HepG2 (cell line): ENCODE results near the gene ACYP2. TPM values are rescaled to one million over a fixed set of nuclear protein-coding genes. Genes with fewer than 3 reads are reported as not detected.

ENCODE experiments used
- ATM ChIP-seq: fragments of 450-650 bp; IDR thresholded peaks from 2 replicates; pipeline ENCODE4 v1.7.1; 2017; ENCODE audit warnings: mild to moderate bottlenecking, borderline replicate concordance
- E2F5 ChIP-seq: sonication (generic); formaldehyde crosslinking; conservative IDR thresholded peaks from 2 replicates; pipeline ENCODE4 v1.4.0; 2020; ENCODE audit warnings: missing genetic modification reagents
- IRX3 ChIP-seq: sonication (generic); formaldehyde crosslinking; IDR thresholded peaks from 2 replicates; pipeline ENCODE4 v1.8.1; 2023; ENCODE audit warnings: mild to moderate bottlenecking, low read depth, missing genetic modification reagents, borderline replicate concordance
- KLF12 ChIP-seq: sonication (generic); formaldehyde crosslinking; IDR thresholded peaks from 2 replicates; pipeline ENCODE4 v1.4.0; 2020; ENCODE audit warnings: missing genetic modification reagents, borderline replicate concordance
- MED8 ChIP-seq: sonication (generic); formaldehyde crosslinking; IDR thresholded peaks from 2 replicates; pipeline ENCODE4 v1.8.1; 2023; ENCODE audit warnings: mild to moderate bottlenecking, missing genetic modification reagents; ENCODE audit not compliant: insufficient replicate concordance
- MNT ChIP-seq: fragments of 450-650 bp; IDR thresholded peaks from 2 replicates; pipeline ENCODE4 v1.6.1; 2016
- MXD1 ChIP-seq: sonication (generic); formaldehyde crosslinking; IDR thresholded peaks from 2 replicates; pipeline ENCODE4 v1.4.0; 2020; ENCODE audit warnings: mild to moderate bottlenecking, missing genetic modification reagents
- NFIC ChIP-seq: IDR thresholded peaks from 2 replicates; pipeline ENCODE4 v1.6.1; 2012; ENCODE audit warnings: mild to moderate bottlenecking, low read length, inconsistent platforms
- PATZ1 ChIP-seq: sonication (generic); formaldehyde crosslinking; IDR thresholded peaks from 2 replicates; pipeline ENCODE4 v1.4.0; 2020; ENCODE audit warnings: missing genetic modification reagents
- PPARG ChIP-seq: conservative IDR thresholded peaks from 2 replicates; pipeline ENCODE4 v1.6.1; 2016; ENCODE audit warnings: missing biosample characterization, missing genetic modification reagents
- PTBP1 ChIP-seq: fragments of 200-400 bp; formaldehyde crosslinking; IDR thresholded peaks from 2 replicates; pipeline ENCODE4 v1.6.1; 2018; ENCODE audit warnings: low read length, low read depth; ENCODE audit not compliant: poor library complexity, severe bottlenecking
- RCOR2 ChIP-seq: IDR thresholded peaks from 2 replicates; pipeline ENCODE4 v1.6.1; 2016; ENCODE audit warnings: missing biosample characterization, missing genetic modification reagents
- RELA ChIP-seq: sonication (generic); formaldehyde crosslinking; IDR thresholded peaks from 2 replicates; pipeline ENCODE4 v1.4.0; 2020; ENCODE audit warnings: missing genetic modification reagents
- REXO4 ChIP-seq: sonication (generic); formaldehyde crosslinking; IDR thresholded peaks from 2 replicates; pipeline ENCODE4 v1.8.0; 2022; ENCODE audit warnings: missing genetic modification reagents, mild to moderate bottlenecking, borderline replicate concordance
- RFXANK ChIP-seq: IDR thresholded peaks from 2 replicates; pipeline ENCODE4 v1.6.1; 2016
- RNF219 ChIP-seq: sonication (generic); formaldehyde crosslinking; IDR thresholded peaks from 2 replicates; pipeline ENCODE4 v1.5.0; 2020; ENCODE audit warnings: mild to moderate bottlenecking, missing genetic modification reagents
- SIX1 ChIP-seq: sonication (generic); formaldehyde crosslinking; IDR thresholded peaks from 2 replicates; pipeline ENCODE4 v1.4.0; 2020; ENCODE audit warnings: missing genetic modification reagents, borderline replicate concordance
- SMAD9 ChIP-seq: sonication (generic); formaldehyde crosslinking; IDR thresholded peaks from 2 replicates; pipeline ENCODE4 v1.5.1; 2020; ENCODE audit warnings: mild to moderate bottlenecking, missing genetic modification reagents
- STAT5B ChIP-seq: sonication (generic); formaldehyde crosslinking; IDR thresholded peaks from 2 replicates; pipeline ENCODE4 v1.4.0; 2020; ENCODE audit warnings: missing genetic modification reagents
- ZBTB8A ChIP-seq: sonication (generic); formaldehyde crosslinking; IDR thresholded peaks from 2 replicates; pipeline ENCODE4 v1.4.0; 2020; ENCODE audit warnings: mild to moderate bottlenecking, low read depth, missing genetic modification reagents, borderline replicate concordance
- ZMAT3 ChIP-seq: sonication (generic); formaldehyde crosslinking; conservative IDR thresholded peaks from 2 replicates; pipeline ENCODE4 v1.7.0; 2021; ENCODE audit warnings: missing genetic modification reagents
- ZNF333 ChIP-seq: sonication (generic); formaldehyde crosslinking; IDR thresholded peaks from 2 replicates; pipeline ENCODE4 v1.4.0; 2020; ENCODE audit warnings: mild to moderate bottlenecking, missing genetic modification reagents, borderline replicate concordance
- ZNF550 ChIP-seq: sonication (generic); formaldehyde crosslinking; IDR thresholded peaks from 2 replicates; pipeline ENCODE4 v1.4.0; 2020; ENCODE audit warnings: mild to moderate bottlenecking, missing genetic modification reagents, borderline replicate concordance
- ZNF564 ChIP-seq: sonication (generic); formaldehyde crosslinking; IDR thresholded peaks from 2 replicates; pipeline ENCODE4 v1.8.1; 2023; ENCODE audit warnings: mild to moderate bottlenecking, missing genetic modification reagents
- ZNF761 ChIP-seq: sonication (generic); formaldehyde crosslinking; conservative IDR thresholded peaks from 2 replicates; pipeline ENCODE4 v1.4.0; 2020; ENCODE audit warnings: mild to moderate bottlenecking, missing genetic modification reagents
- ZNF782 ChIP-seq: sonication (generic); formaldehyde crosslinking; IDR thresholded peaks from 2 replicates; pipeline ENCODE4 v1.4.0; 2020; ENCODE audit warnings: missing genetic modification reagents, mild to moderate bottlenecking, borderline replicate concordance
- polyA plus RNA-seq, 8 experiments: library from polyadenylated mRNA; depleted of rRNA in 3 of 8; stranded (reverse) in 7 of 8; unstranded in 1 of 8; fragments of >200 nt; fragmentation: Illumina TruSeq in 4 of 8; extraction: Trizol in 4 of 8; gene quantifications; 2 replicates each; pipeline versions ENCODE4 v1.2.1 to v1.2.3, GENCODE V29; 2011 to 2016; ENCODE audit warnings: low read depth in 4 of 8, missing spikeins in 1 of 8, mixed read lengths in 1 of 8; ENCODE audit not compliant: insufficient read depth in 1 of 8
- total RNA-seq, 5 experiments: library from RNA; depleted of rRNA; stranded (reverse); fragments of >200 nt; fragmentation: Illumina TruSeq; extraction: Trizol; gene quantifications; 2 replicates each; pipeline ENCODE4 v1.2.3, GENCODE V29; 2016; ENCODE audit warnings: low read depth in 1 of 5

Gene ACYP2
- total and polyA plus RNA-seq, 2 of the 13 experiments (the other 11 are each of a cell fraction or from before 2014, with no cell fraction given) = 12.3 to 12.7 TPM

- TF ChIP-seq ZBTB8A (CRISPR knock-in tag) (no peak), MXD1 (CRISPR knock-in tag) (no peak), E2F5 (CRISPR knock-in tag) (no peak), ZNF564 (0 out of 2 replicates have a peak, but pooled peaks have one; percentile 33), KLF12 (CRISPR knock-in tag) (no peak), RFXANK (CRISPR knock-in tag) (no peak), PATZ1 (CRISPR knock-in tag) (0 out of 2 replicates have a peak, but pooled peaks have one; percentile 18), RELA (CRISPR knock-in tag) (no peak), SMAD9 (no peak), RCOR2 (CRISPR knock-in tag) (peak; percentile 47; the same call in 1 of the 2 replicates), PTBP1 (no peak), ZNF782 (no peak), ZNF550 (no peak), STAT5B (CRISPR knock-in tag) (no peak), REXO4 (CRISPR knock-in tag) (no peak), RNF219 (CRISPR knock-in tag) (no peak), ZNF333 (CRISPR knock-in tag) (no peak; the same call in 1 of the 2 replicates), IRX3 (no peak), SIX1 (CRISPR knock-in tag) (peak; percentile 42; the same call in 1 of the 2 replicates), PPARG (CRISPR knock-in tag) (peak; percentile 98), MED8 (CRISPR knock-in tag) (no peak), MNT (no peak), NFIC (no peak), ZNF761 (CRISPR knock-in tag) (no peak), ATM (no peak), ZMAT3 (no peak)
These were observed 28.4 kb downstream of the ACYP2 start (continued) for GRCh38 chr2:54143780-54144179.
